ENCODE measurements around the gene VTI1B. TPM values are rescaled to one million over a fixed set of nuclear protein-coding genes. Genes with fewer than 3 reads are reported as not detected.
A peak's percentile ranks its signal among the peaks of the same experiment; 100 is the strongest.

VTI1B gene
- total RNA-seq, 1 experiment from 2014 or later = 49.3 TPM

- DNase-seq (ENCODE audit: extremely low read depth, low read depth) = no peak
Observed at GRCh38 chr14:67680121-67680602, 5.7 kb upstream of the VTI1B start.

GRCh38 chr14:67679006-67679405 is 4.6 kb upstream of the VTI1B start:
- DNase-seq (ENCODE audit: extremely low read depth, low read depth) = no peak

- no peak for DNase-seq (ENCODE audit: extremely low read depth, low read depth)
Observed at GRCh38 chr14:67675219-67675582, 769 bp upstream of the VTI1B start.

- peak; percentile 60 for DNase-seq (ENCODE audit: extremely low read depth, low read depth)
Observed at GRCh38 chr14:67674139-67674479, 323 bp downstream of the VTI1B start.

GRCh38 chr14:67673451-67673850 is 981 bp downstream of the VTI1B start:
- DNase-seq (ENCODE audit: extremely low read depth, low read depth) = no peak

GRCh38 chr14:67668559-67668958 is 5.9 kb downstream of the VTI1B start:
- DNase-seq (ENCODE audit: extremely low read depth, low read depth) = no peak

- DNase-seq (ENCODE audit: extremely low read depth, low read depth) = peak; percentile 56
Observed at GRCh38 chr14:67666750-67667449, 7.5 kb downstream of the VTI1B start.

GRCh38 chr14:67665868-67666267 is 8.6 kb downstream of the VTI1B start:
- DNase-seq (ENCODE audit: extremely low read depth, low read depth) = no peak

- DNase-seq (ENCODE audit: extremely low read depth, low read depth) = no peak
Observed at GRCh38 chr14:67663633-67664032, 10.8 kb downstream of the VTI1B start.

- DNase-seq (ENCODE audit: extremely low read depth, low read depth) = no peak
Observed at GRCh38 chr14:67653651-67654280, 20.7 kb downstream of the VTI1B start.

- DNase-seq (ENCODE audit: extremely low read depth, low read depth) = no peak
Observed at GRCh38 chr14:67652189-67652588, 22.2 kb downstream of the VTI1B start.

- DNase-seq (ENCODE audit: extremely low read depth, low read depth) = no peak
Observed at GRCh38 chr14:67650694-67651093, 23.7 kb downstream of the VTI1B start.

GRCh38 chr14:67650151-67650550 is 24.3 kb downstream of the VTI1B start:
- DNase-seq (ENCODE audit: extremely low read depth, low read depth) = no peak

- no peak for DNase-seq (ENCODE audit: extremely low read depth, low read depth)
Observed at GRCh38 chr14:67646131-67646530, 28.3 kb downstream of the VTI1B start.

- no peak for DNase-seq (ENCODE audit: extremely low read depth, low read depth)
Observed at GRCh38 chr14:67645414-67645813, 29.0 kb downstream of the VTI1B start.

- no peak for DNase-seq (ENCODE audit: extremely low read depth, low read depth)
Observed at GRCh38 chr14:67644428-67644827, 30.0 kb downstream of the VTI1B start.

GRCh38 chr14:67643713-67644112 is 30.7 kb downstream of the VTI1B start:
- no peak for DNase-seq (ENCODE audit: extremely low read depth, low read depth)

GRCh38 chr14:67641902-67642749 is 32.3 kb downstream of the VTI1B start:
- DNase-seq (ENCODE audit: extremely low read depth, low read depth) = no peak

GRCh38 chr14:67641480-67641879 is 33.0 kb downstream of the VTI1B start:
- no peak for DNase-seq (ENCODE audit: extremely low read depth, low read depth)

- DNase-seq (ENCODE audit: extremely low read depth, low read depth) = no peak
Observed at GRCh38 chr14:67638642-67639041, 35.8 kb downstream of the VTI1B start.

- DNase-seq (ENCODE audit: extremely low read depth, low read depth) = peak; percentile 57
Observed at GRCh38 chr14:67636361-67636919, 38.0 kb downstream of the VTI1B start.
